CD4-positive, alpha-beta T cell treated with Interleukin-6 for 4 hours (primary cell): ENCODE results near the gene PFKFB3.
A peak's percentile ranks its signal among the peaks of the same experiment; 100 is the strongest.
"Not testable (repeated sequence)": the region's sequence is repeated elsewhere in the genome, so short reads cannot be mapped to it uniquely, and the experiment has no call there.

Experiments
- DNase-seq: peaks from one replicate; pipeline ENCODE4 v3.0.0-alpha.2; 2020; ENCODE audit warnings: mixed read lengths

Gene PFKFB3

GRCh38 chr10:6275022-6275997 lies 72.6 kb downstream of the PFKFB3 start:
- peak; percentile 93 for DNase-seq

- no peak for DNase-seq
Observed at GRCh38 chr10:6276356-6276755, 73.6 kb downstream of the PFKFB3 start.

GRCh38 chr10:6278519-6279120 lies 75.9 kb downstream of the PFKFB3 start:
- DNase-seq, result no peak

GRCh38 chr10:6279540-6280267 lies 77.0 kb downstream of the PFKFB3 start:
- no peak for DNase-seq

GRCh38 chr10:6280291-6280690 lies 77.6 kb downstream of the PFKFB3 start:
- DNase-seq, result no peak

GRCh38 chr10:6282454-6282958 lies 79.8 kb downstream of the PFKFB3 start:
- no peak for DNase-seq

GRCh38 chr10:6283655-6284054 lies 80.9 kb downstream of the PFKFB3 start:
- DNase-seq, result peak; percentile 12

GRCh38 chr10:6290621-6291020 lies 87.9 kb downstream of the PFKFB3 start:
- DNase-seq, result not testable (repeated sequence)

GRCh38 chr10:6292741-6293151 lies 90.0 kb downstream of the PFKFB3 start:
- no peak for DNase-seq

- DNase-seq, result not testable (repeated sequence)
Observed at GRCh38 chr10:6296425-6296824, 93.7 kb downstream of the PFKFB3 start.

- no peak for DNase-seq
Observed at GRCh38 chr10:6296828-6297251, 94.1 kb downstream of the PFKFB3 start.

GRCh38 chr10:6297522-6297921 lies 94.8 kb downstream of the PFKFB3 start:
- DNase-seq, result no peak

- DNase-seq, result no peak
Observed at GRCh38 chr10:6297951-6298381, 95.2 kb downstream of the PFKFB3 start.

- DNase-seq, result no peak
Observed at GRCh38 chr10:6298428-6298827, 95.7 kb downstream of the PFKFB3 start.

- DNase-seq, result peak; percentile 35
Observed at GRCh38 chr10:6299234-6299633, 96.5 kb downstream of the PFKFB3 start.

- no peak for DNase-seq
Observed at GRCh38 chr10:6299743-6300105, 97.0 kb downstream of the PFKFB3 start.

- peak; percentile 61 for DNase-seq
Observed at GRCh38 chr10:6300106-6300783, 97.5 kb downstream of the PFKFB3 start.

GRCh38 chr10:6300784-6301460 lies 98.2 kb downstream of the PFKFB3 start:
- DNase-seq, result no peak

GRCh38 chr10:6301488-6302075 lies 98.8 kb downstream of the PFKFB3 start:
- DNase-seq, result no peak
